ENCODE results near the gene FTCDNL1.

DNA sequence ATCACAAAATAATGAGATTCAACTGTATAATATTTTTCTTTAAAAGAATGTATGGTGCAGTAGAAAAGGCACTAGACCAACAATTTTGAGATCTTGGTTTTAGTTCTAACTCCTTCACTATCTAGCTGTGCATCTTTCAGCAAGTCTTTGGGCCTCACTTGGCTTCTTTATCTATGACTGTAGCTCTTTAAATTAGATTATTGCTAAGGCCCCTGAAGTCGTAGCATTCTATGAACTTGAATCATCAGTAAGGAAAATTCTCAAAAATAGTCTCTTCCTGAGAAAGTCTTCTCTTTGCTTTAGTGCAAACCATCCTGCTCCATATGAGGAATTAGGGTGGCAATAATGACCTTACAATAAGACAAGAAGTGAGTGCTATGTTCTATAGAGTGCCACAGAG lies 140.4 kb downstream of the FTCDNL1 start:
- TF ChIP-seq CTCF (IDR thresholded peaks at IDR 0.05; ENCODE audit: insufficient read depth, low read depth, low read length) (no peak), EZH2 (IDR thresholded peaks at IDR 0.05; ENCODE audit: insufficient read depth, low read length) (no peak)
